ENCODE results near the gene LCN10. TPM values are rescaled to one million over a fixed set of nuclear protein-coding genes. Genes with fewer than 3 reads are reported as not detected.
"Not testable (repeated sequence)": the region's sequence is repeated elsewhere in the genome, so short reads cannot be mapped to it uniquely, and the experiment has no call there.

The LCN10 gene
- polyA plus RNA-seq, 2 donors, result 5.3 to 14.9 TPM

DNA sequence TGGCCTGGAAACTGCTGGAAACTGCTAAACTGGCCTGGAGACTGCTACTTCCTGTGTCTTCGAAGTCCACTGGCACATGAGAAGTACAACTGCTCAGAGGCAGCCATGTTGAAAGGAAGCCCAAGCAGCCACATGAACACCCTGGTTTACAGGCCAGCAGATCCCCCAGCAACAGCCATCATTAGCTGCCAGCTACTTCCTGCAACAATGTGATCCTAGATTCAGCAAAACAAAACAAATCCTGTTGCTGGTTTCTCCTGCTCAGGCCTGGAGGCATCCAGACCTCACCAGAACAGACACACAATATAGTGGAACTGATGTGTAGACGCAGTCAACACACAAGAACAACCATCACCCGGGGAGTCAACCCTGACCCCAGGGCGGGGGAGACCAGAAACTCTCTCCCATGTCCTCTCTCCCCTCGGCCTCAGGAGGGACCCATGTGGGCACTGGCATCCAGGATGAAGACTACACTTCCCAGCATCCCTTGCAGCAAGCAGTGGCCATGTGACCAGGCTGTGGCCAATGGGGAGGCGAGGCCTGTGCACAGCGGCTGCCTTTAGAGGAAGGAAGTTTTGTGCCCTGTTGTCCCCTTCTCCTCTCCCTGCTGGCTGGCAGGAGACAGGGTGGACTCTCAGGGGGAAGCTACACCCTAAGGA lies 30.8 kb upstream of the LCN10 start:
- H3K4me1 ChIP-seq (ENCODE audit: control insufficient read depth in 2 of 2, insufficient read depth in 2 of 2, low read length in 1 of 2), result peaks cover 0 to 2% of the 10 kb centered on the region in 2 donors
- no peak overlapping the region for H3K4me3 ChIP-seq (ENCODE audit: low read depth in 1 of 2, low read length in 2 of 2)
- no peak overlapping the region for H3K27ac ChIP-seq (ENCODE audit: low read depth in 2 of 2, low read length in 1 of 2)
- H3K27me3 ChIP-seq (ENCODE audit: control insufficient read depth in 1 of 2, insufficient read depth in 2 of 2, low read length in 2 of 2), result no peaks in the 10 kb centered on the region
- H3K9me3 ChIP-seq (ENCODE audit: control insufficient read depth in 2 of 2, insufficient read depth in 1 of 2, low read depth in 1 of 2, low read length in 1 of 2), result peaks cover 3 to 8% of the 10 kb centered on the region in 2 donors
- H3K36me3 ChIP-seq (ENCODE audit: control insufficient read depth in 2 of 2, insufficient read depth in 2 of 2, low read length in 1 of 2), result no peaks in the 10 kb centered on the region
- 74 to 79% methylated on average over 7 of the region's 7 CpGs for WGBS, 2 donors

- Histone ChIP-seq H3K36me3 (ENCODE audit: control insufficient read depth in 2 of 2, insufficient read depth in 2 of 2, low read length in 1 of 2) (no peaks in the 10 kb centered on the region), H3K27ac (ENCODE audit: low read depth in 2 of 2, low read length in 1 of 2) (no peak overlapping the region), H3K4me3 (ENCODE audit: low read depth in 1 of 2, low read length in 2 of 2) (no peak overlapping the region), H3K9me3 (ENCODE audit: control insufficient read depth in 2 of 2, insufficient read depth in 1 of 2, low read depth in 1 of 2, low read length in 1 of 2) (peaks cover 3 to 8% of the 10 kb centered on the region in 2 donors), H3K27me3 (ENCODE audit: control insufficient read depth in 1 of 2, insufficient read depth in 2 of 2, low read length in 2 of 2) (peaks cover 0 to 4% of the 10 kb centered on the region in 2 donors), H3K4me1 (ENCODE audit: control insufficient read depth in 2 of 2, insufficient read depth in 2 of 2, low read length in 1 of 2) (peaks cover 0 to 2% of the 10 kb centered on the region in 2 donors)
- WGBS, 2 donors, result 65 to 67% methylated on average over 3 of the region's 3 CpGs
Measured at GRCh38 chr9:136771907-136772415, 29.2 kb upstream of the LCN10 start.

GRCh38 chr9:136769710-136770191 lies 27.0 kb upstream of the LCN10 start:
- peaks cover 3 to 8% of the 10 kb centered on the region in 2 donors for H3K9me3 ChIP-seq (ENCODE audit: control insufficient read depth in 2 of 2, insufficient read depth in 1 of 2, low read depth in 1 of 2, low read length in 1 of 2)
- H3K36me3 ChIP-seq (ENCODE audit: control insufficient read depth in 2 of 2, insufficient read depth in 2 of 2, low read length in 1 of 2), result no peaks in the 10 kb centered on the region
- WGBS, 2 donors, result 12 to 13% methylated on average over 13 to 16 of the region's 16 CpGs
- H3K4me3 ChIP-seq (ENCODE audit: low read depth in 1 of 2, low read length in 2 of 2), result no peak overlapping the region
- H3K27ac ChIP-seq (ENCODE audit: low read depth in 2 of 2, low read length in 1 of 2), result no peak overlapping the region
- H3K27me3 ChIP-seq (ENCODE audit: control insufficient read depth in 1 of 2, insufficient read depth in 2 of 2, low read length in 2 of 2), result peaks cover 0 to 4% of the 10 kb centered on the region in 2 donors
- peaks cover 0 to 2% of the 10 kb centered on the region in 2 donors for H3K4me1 ChIP-seq (ENCODE audit: control insufficient read depth in 2 of 2, insufficient read depth in 2 of 2, low read length in 1 of 2)

- H3K4me1 ChIP-seq (ENCODE audit: control insufficient read depth in 2 of 2, insufficient read depth in 2 of 2, low read length in 1 of 2); H3K9me3 ChIP-seq (ENCODE audit: control insufficient read depth in 2 of 2, insufficient read depth in 1 of 2, low read depth in 1 of 2, low read length in 1 of 2); H3K36me3 ChIP-seq (ENCODE audit: control insufficient read depth in 2 of 2, insufficient read depth in 2 of 2, low read length in 1 of 2); H3K27me3 ChIP-seq (ENCODE audit: control insufficient read depth in 1 of 2, insufficient read depth in 2 of 2, low read length in 2 of 2); H3K4me3 ChIP-seq (ENCODE audit: low read depth in 1 of 2, low read length in 2 of 2); H3K27ac ChIP-seq (ENCODE audit: low read depth in 2 of 2, low read length in 1 of 2): not testable (repeated sequence)
- WGBS, 2 donors, result 34 to 35% methylated on average over 15 to 18 of the region's 18 CpGs
Measured at GRCh38 chr9:136766410-136767120, 23.8 kb upstream of the LCN10 start.

GRCh38 chr9:136765745-136766409 lies 23.1 kb upstream of the LCN10 start:
- H3K27ac ChIP-seq (ENCODE audit: low read depth in 2 of 2, low read length in 1 of 2), result not testable (repeated sequence)

GRCh38 chr9:136765041-136765440 lies 22.3 kb upstream of the LCN10 start:
- WGBS, 2 donors, result 85 to 87% methylated on average over 13 to 14 of the region's 14 CpGs

More at GRCh38 chr9:136765745-136766409, 23.1 kb upstream of the LCN10 start:
- not testable (repeated sequence) for H3K9me3 ChIP-seq (ENCODE audit: control insufficient read depth in 2 of 2, insufficient read depth in 1 of 2, low read depth in 1 of 2, low read length in 1 of 2); H3K27me3 ChIP-seq (ENCODE audit: control insufficient read depth in 1 of 2, insufficient read depth in 2 of 2, low read length in 2 of 2); H3K4me1 ChIP-seq (ENCODE audit: control insufficient read depth in 2 of 2, insufficient read depth in 2 of 2, low read length in 1 of 2); H3K36me3 ChIP-seq (ENCODE audit: control insufficient read depth in 2 of 2, insufficient read depth in 2 of 2, low read length in 1 of 2); H3K4me3 ChIP-seq (ENCODE audit: low read depth in 1 of 2, low read length in 2 of 2)
- whole genome bisulfite sequencing, 2 donors, result 65 to 70% methylated on average over 14 of the region's 14 CpGs

DNA sequence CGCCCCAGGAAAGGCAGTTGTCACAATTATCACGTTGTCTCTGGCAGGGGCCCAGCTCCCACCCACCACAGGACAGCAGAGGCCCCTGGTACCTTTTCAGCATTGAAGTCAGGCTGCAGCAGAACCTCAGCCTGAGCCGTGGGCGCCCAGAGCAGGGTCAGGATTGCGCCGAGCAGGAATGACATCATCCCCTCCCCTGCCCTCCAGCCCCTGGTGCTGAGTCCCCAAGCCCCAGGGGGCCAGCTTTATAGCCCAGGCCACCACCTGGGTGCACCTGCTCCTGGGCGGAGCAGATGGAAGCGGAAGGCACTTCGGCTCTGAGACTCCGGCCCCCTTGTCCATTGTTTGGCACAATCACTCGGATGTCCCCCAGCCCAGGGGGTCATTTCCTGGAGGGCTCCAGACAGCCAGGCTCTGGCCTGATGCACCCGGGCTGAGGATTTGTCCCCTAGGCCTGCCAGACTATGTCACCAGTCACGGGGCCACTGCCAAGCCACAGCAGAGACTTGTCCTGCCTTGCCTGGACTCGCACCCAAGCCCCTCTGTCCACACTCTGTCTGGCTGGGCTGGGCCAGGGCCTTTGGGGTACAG lies 21.7 kb upstream of the LCN10 start, which contains the start of gene LCN15:
LCN15 (minus strand) TSS at position 218 of the 591 bp plus-strand sequence; CDS start at position 188, 30 bp downstream.
- no peak within 1 kb of the TSS for H3K4me3 ChIP-seq (ENCODE audit: low read depth in 1 of 2, low read length in 2 of 2)
- H3K36me3 ChIP-seq (ENCODE audit: control insufficient read depth in 2 of 2, insufficient read depth in 2 of 2, low read length in 1 of 2), result no peaks in the 10 kb centered on the region
- 69 to 81% methylated on average over 13 to 14 of the region's 14 CpGs for WGBS, 2 donors
- H3K4me1 ChIP-seq (ENCODE audit: control insufficient read depth in 2 of 2, insufficient read depth in 2 of 2, low read length in 1 of 2), result no peaks in the 10 kb centered on the region
- H3K27ac ChIP-seq (ENCODE audit: low read depth in 2 of 2, low read length in 1 of 2), result no peak within 1 kb of the TSS
- H3K27me3 ChIP-seq (ENCODE audit: control insufficient read depth in 1 of 2, insufficient read depth in 2 of 2, low read length in 2 of 2), result peaks cover 0 to 4% of the 10 kb centered on the region in 2 donors
- H3K9me3 ChIP-seq (ENCODE audit: control insufficient read depth in 2 of 2, insufficient read depth in 1 of 2, low read depth in 1 of 2, low read length in 1 of 2), result no peaks in the 10 kb centered on the region

More at GRCh38 chr9:136765041-136765440, 22.3 kb upstream of the LCN10 start:
- H3K9me3 ChIP-seq (ENCODE audit: control insufficient read depth in 2 of 2, insufficient read depth in 1 of 2, low read depth in 1 of 2, low read length in 1 of 2), result no peaks in the 10 kb centered on the region
- no peak overlapping the region for H3K27ac ChIP-seq (ENCODE audit: low read depth in 2 of 2, low read length in 1 of 2)
- H3K4me3 ChIP-seq (ENCODE audit: low read depth in 1 of 2, low read length in 2 of 2), result no peak overlapping the region
- no peaks in the 10 kb centered on the region for H3K36me3 ChIP-seq (ENCODE audit: control insufficient read depth in 2 of 2, insufficient read depth in 2 of 2, low read length in 1 of 2)
- no peaks in the 10 kb centered on the region for H3K4me1 ChIP-seq (ENCODE audit: control insufficient read depth in 2 of 2, insufficient read depth in 2 of 2, low read length in 1 of 2)
- H3K27me3 ChIP-seq (ENCODE audit: control insufficient read depth in 1 of 2, insufficient read depth in 2 of 2, low read length in 2 of 2), result peaks cover 0 to 4% of the 10 kb centered on the region in 2 donors

DNA sequence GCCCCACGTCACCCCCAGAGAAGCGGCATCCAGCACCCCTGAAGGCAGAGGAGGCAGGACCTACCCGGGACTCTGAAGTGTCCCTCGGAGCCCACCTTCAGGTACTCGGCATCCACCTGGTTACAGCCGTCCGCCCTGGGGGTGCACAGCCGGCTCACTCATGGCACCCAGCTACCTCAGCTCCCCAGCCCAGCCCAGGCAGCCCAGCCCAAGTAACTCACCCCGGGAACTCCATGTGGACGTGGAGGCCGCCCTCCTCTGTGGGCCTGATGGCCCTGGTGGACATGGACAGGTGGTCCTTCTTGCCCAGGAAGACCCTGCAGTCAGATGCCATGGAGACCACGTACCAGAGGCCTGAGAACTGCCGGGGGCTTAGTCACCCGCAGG lies 20.9 kb upstream of the LCN10 start:
- Histone ChIP-seq H3K4me3 (ENCODE audit: low read depth in 1 of 2, low read length in 2 of 2) (no peak overlapping the region), H3K4me1 (ENCODE audit: control insufficient read depth in 2 of 2, insufficient read depth in 2 of 2, low read length in 1 of 2) (no peaks in the 10 kb centered on the region), H3K9me3 (ENCODE audit: control insufficient read depth in 2 of 2, insufficient read depth in 1 of 2, low read depth in 1 of 2, low read length in 1 of 2) (no peaks in the 10 kb centered on the region), H3K36me3 (ENCODE audit: control insufficient read depth in 2 of 2, insufficient read depth in 2 of 2, low read length in 1 of 2) (no peaks in the 10 kb centered on the region), H3K27ac (ENCODE audit: low read depth in 2 of 2, low read length in 1 of 2) (no peak overlapping the region), H3K27me3 (ENCODE audit: control insufficient read depth in 1 of 2, insufficient read depth in 2 of 2, low read length in 2 of 2) (peaks cover 0 to 4% of the 10 kb centered on the region in 2 donors)
- 76 to 84% methylated on average over 14 of the region's 14 CpGs for WGBS, 2 donors

Measured in esophagus (tissue), 2 donors.